HepG2 (cell line): Measurements from ENCODE around the gene TMF1. TPM values are rescaled to one million over a fixed set of nuclear protein-coding genes. Genes with fewer than 3 reads are reported as not detected.

ENCODE experiments used
- AFF4 ChIP-seq: sonication (generic); formaldehyde crosslinking; IDR thresholded peaks from 2 replicates; pipeline ENCODE4 v1.4.0; 2020; ENCODE audit warnings: missing genetic modification reagents
- CREBL2 ChIP-seq: sonication (generic); formaldehyde crosslinking; IDR thresholded peaks from 2 replicates; pipeline ENCODE4 v1.8.1; 2023; ENCODE audit warnings: missing genetic modification reagents, mild to moderate bottlenecking, borderline replicate concordance
- ELK4 ChIP-seq: sonication (generic); formaldehyde crosslinking; IDR thresholded peaks from 2 replicates; pipeline ENCODE4 v1.9.0; 2021; ENCODE audit warnings: missing genetic modification reagents, borderline replicate concordance
- GABPA ChIP-seq, 2 experiments: IDR thresholded peaks; 2 replicates each; pipeline ENCODE4 v1.6.1; 2011 to 2016; ENCODE audit warnings: low read depth in 2 of 2, low read length in 1 of 2, missing biosample characterization in 1 of 2, missing genetic modification characterization in 1 of 2
- KDM5A ChIP-seq: fragments of 200-600 bp; sonication (generic); IDR thresholded peaks from 2 replicates; pipeline ENCODE4 v1.7.0; 2018; ENCODE audit warnings: antibody characterized with exemption, mild to moderate bottlenecking, low read length, borderline replicate concordance
- NFE2 ChIP-seq: sonication (generic); formaldehyde crosslinking; IDR thresholded peaks from 2 replicates; pipeline ENCODE4 v1.4.0; 2020; ENCODE audit warnings: missing genetic modification reagents
- POGK ChIP-seq: sonication (generic); formaldehyde crosslinking; conservative IDR thresholded peaks from 2 replicates; pipeline ENCODE4 v1.8.0; 2022; ENCODE audit warnings: mild to moderate bottlenecking, moderate library complexity, missing genetic modification reagents
- RFX5 ChIP-seq: IDR thresholded peaks from 2 replicates; pipeline ENCODE4 v1.6.1; 2011; ENCODE audit warnings: low read depth, low read length, improper control_type of control experiment
- YEATS4 ChIP-seq: sonication (generic); formaldehyde crosslinking; IDR thresholded peaks from 2 replicates; pipeline ENCODE4 v1.4.0; 2020; ENCODE audit warnings: missing genetic modification reagents, borderline replicate concordance
- ZBTB14 ChIP-seq: sonication (generic); formaldehyde crosslinking; IDR thresholded peaks from 2 replicates; pipeline ENCODE4 v1.4.0; 2020; ENCODE audit warnings: missing genetic modification reagents
- ZBTB25 ChIP-seq: IDR thresholded peaks from 2 replicates; pipeline ENCODE4 v1.6.1; 2018; ENCODE audit warnings: missing genetic modification reagents
- ZKSCAN1 ChIP-seq: fragments of 150-350 bp; IDR thresholded peaks from 2 replicates; pipeline ENCODE4 v1.6.1; 2014; ENCODE audit warnings: low read length
- ZKSCAN5 ChIP-seq: sonication (generic); formaldehyde crosslinking; IDR thresholded peaks from 2 replicates; pipeline ENCODE4 v1.5.1; 2020; ENCODE audit warnings: mild to moderate bottlenecking, missing genetic modification reagents
- ZMAT5 ChIP-seq: sonication (generic); formaldehyde crosslinking; IDR thresholded peaks from 2 replicates; pipeline ENCODE4 v1.5.0; 2020; ENCODE audit warnings: mild to moderate bottlenecking, low read depth, missing genetic modification reagents, borderline replicate concordance
- ZNF335 ChIP-seq: sonication (generic); formaldehyde crosslinking; IDR thresholded peaks from 2 replicates; pipeline ENCODE4 v1.4.0; 2020; ENCODE audit warnings: missing genetic modification reagents
- ZNF350 ChIP-seq: sonication (generic); formaldehyde crosslinking; IDR thresholded peaks from 2 replicates; pipeline ENCODE4 v1.4.0; 2020; ENCODE audit warnings: mild to moderate bottlenecking, low read depth, missing genetic modification reagents, borderline replicate concordance
- ZNF468 ChIP-seq: sonication (generic); formaldehyde crosslinking; IDR thresholded peaks from 2 replicates; pipeline ENCODE4 v1.8.0; 2022; ENCODE audit warnings: mild to moderate bottlenecking, moderate library complexity, missing genetic modification reagents
- ZNF530 ChIP-seq: sonication (generic); formaldehyde crosslinking; IDR thresholded peaks from 2 replicates; pipeline ENCODE4 v1.5.0; 2020; ENCODE audit warnings: low read depth, mild to moderate bottlenecking, missing genetic modification reagents
- polyA plus RNA-seq, 8 experiments: library from polyadenylated mRNA; depleted of rRNA in 3 of 8; stranded (reverse) in 7 of 8; unstranded in 1 of 8; fragments of >200 nt; fragmentation: Illumina TruSeq in 4 of 8; extraction: Trizol in 4 of 8; gene quantifications; 2 replicates each; pipeline versions ENCODE4 v1.2.1 to v1.2.3, GENCODE V29; 2011 to 2016; ENCODE audit warnings: low read depth in 4 of 8, missing spikeins in 1 of 8, mixed read lengths in 1 of 8; ENCODE audit not compliant: insufficient read depth in 1 of 8
- total RNA-seq, 5 experiments: library from RNA; depleted of rRNA; stranded (reverse); fragments of >200 nt; fragmentation: Illumina TruSeq; extraction: Trizol; gene quantifications; 2 replicates each; pipeline ENCODE4 v1.2.3, GENCODE V29; 2016; ENCODE audit warnings: low read depth in 1 of 5

TMF1 gene
- total and polyA plus RNA-seq, 2 of the 13 experiments (the other 11 are each of a cell fraction or from before 2014, with no cell fraction given) = 12.1 to 38.4 TPM

GRCh38 chr3:69051756-69052471 is at the start of gene TMF1 (continued):
- TF ChIP-seq CREBL2 (CRISPR knock-in tag) = no peak
- no peak for TF ChIP-seq ZBTB25 (CRISPR knock-in tag)
- no peak for TF ChIP-seq ZBTB14 (CRISPR knock-in tag)
- TF ChIP-seq ZNF530 = no peak
- peak; percentile 86 for TF ChIP-seq YEATS4 (CRISPR knock-in tag)
- TF ChIP-seq NFE2 (CRISPR knock-in tag) = no peak
- peak; percentile 75; the same call in 1 of the 2 replicates for TF ChIP-seq KDM5A
- no peak for TF ChIP-seq ZKSCAN1
- no peak for TF ChIP-seq ZKSCAN5 (CRISPR knock-in tag)
- 0 out of 2 replicates have a peak, but pooled peaks have one; percentile 33 for TF ChIP-seq ZNF468 (CRISPR knock-in tag)
- peak; percentile 75; the same call in 1 of the 2 replicates for TF ChIP-seq RFX5
- no peak; the same call in 1 of the 2 replicates for TF ChIP-seq POGK (CRISPR knock-in tag)
- TF ChIP-seq ZMAT5 (CRISPR knock-in tag) = no peak
- peak; percentile 58; the same call in 1 of the 2 replicates for TF ChIP-seq ZNF350 (CRISPR knock-in tag)
- 0 out of 2 replicates have a peak, but pooled peaks have one; percentile 51 for TF ChIP-seq ZNF335 (CRISPR knock-in tag)
- TF ChIP-seq ELK4 = no peak
- peak; percentile 78 for TF ChIP-seq GABPA (IDR thresholded peaks at IDR 0.05; ENCODE audit: low read depth, low read length)
- TF ChIP-seq GABPA (CRISPR knock-in tag; IDR thresholded peaks at IDR 0.05; ENCODE audit: low read depth) = peak; percentile 98
- TF ChIP-seq AFF4 (CRISPR knock-in tag) = no peak; the same call in 1 of the 2 replicates
